Thyroid gland (tissue), 4 donors: Measurements from ENCODE around the gene TPT1. TPM values are rescaled to one million over a fixed set of nuclear protein-coding genes. Genes with fewer than 3 reads are reported as not detected.
"Not testable (repeated sequence)": the region's sequence is repeated elsewhere in the genome, so short reads cannot be mapped to it uniquely, and the experiment has no call there.

Experiments used
- DNase-seq, 2 donors: peaks; one replicate each; pipeline ENCODE4 v3.0.0-alpha.2; 2019
- H3K27ac ChIP-seq, 3 donors: fragments of 200-600 bp; sonication (generic); 1 replicate in 2 of 3; 2 replicates in 1 of 3; pipeline ENCODE4 v1.5.1; 2016 to 2019; ENCODE audit warnings: mild to moderate bottlenecking in 1 of 3, moderate library complexity in 1 of 3
- H3K27me3 ChIP-seq: fragments of 200-600 bp; sonication (generic); one replicate; pipeline ENCODE4 v1.5.1; 2019
- H3K36me3 ChIP-seq, 2 donors: fragments of 200-600 bp; sonication (generic); one replicate each; pipeline ENCODE4 v1.5.1; 2016 to 2019
- H3K4me1 ChIP-seq, 2 donors: fragments of 200-600 bp; sonication (generic); one replicate each; pipeline ENCODE4 v1.5.1; 2017 to 2019
- H3K4me3 ChIP-seq, 3 donors: fragments of 200-600 bp; sonication (generic); replicated peaks in 1 of 3; 1 replicate in 2 of 3; 2 replicates in 1 of 3; pipeline ENCODE4 v1.5.1; 2016; ENCODE audit warnings: mild to moderate bottlenecking in 1 of 3
- H3K9me3 ChIP-seq: fragments of 200-600 bp; sonication (generic); one replicate; pipeline ENCODE4 v1.5.1; 2017
- CTCF ChIP-seq, 6 experiments: fragments of 200-600 bp in 3 of 6; fragments of 450-650 bp in 3 of 6; sonication (generic) in 3 of 6; IDR thresholded peaks; one replicate each; pipeline ENCODE4 v1.5.1; 2016 to 2019; ENCODE audit warnings: antibody characterized with exemption in 6 of 6, mild to moderate bottlenecking in 2 of 6, inconsistent platforms in 1 of 6, moderate library complexity in 1 of 6
- POLR2A ChIP-seq, 2 donors: fragments of 450-650 bp; IDR thresholded peaks; one replicate each; pipeline ENCODE4 v1.6.1; 2017; ENCODE audit warnings: antibody characterized with exemption in 2 of 2, mild to moderate bottlenecking in 2 of 2, moderate library complexity in 1 of 2
- WGBS, 2 donors: methylation state at CpG; one replicate each; pipeline ENCODE4 v1.1.5; 2017; 5-methylcytosine and 5-hydroxymethylcytosine counted together
- intact Hi-C: fragments of 100-400 bp; cut with DNase I; formaldehyde crosslinking; loops from one replicate; pipeline ENCODE4 v1.15.1; 2023
- total RNA-seq, 4 donors: library from RNA; depleted of rRNA; stranded (reverse); fragments of >200 nt; gene quantifications; one replicate each; pipeline ENCODE4 v1.2.3, GENCODE V29; 2016

Gene TPT1
- total RNA-seq, 4 donors from 2014 or later = 2,350 to 4,169 (median 2,632) TPM

- Histone ChIP-seq H3K27me3 (no peaks in the 10 kb centered on the region), H3K36me3 (peaks cover 12 to 14% of the 10 kb centered on the region in 2 donors), H3K4me3 (no peak overlapping the region), H3K9me3 (no peaks in the 10 kb centered on the region), H3K4me1 (no peaks in the 10 kb centered on the region), H3K27ac (no peak overlapping the region)
- intact Hi-C loops = no loop called here
- no peak for DNase-seq
- TF ChIP-seq POLR2A (IDR thresholded peaks at IDR 0.05) (no peak), CTCF (IDR thresholded peaks at IDR 0.05) (no peak)
- WGBS, 2 donors = 96 to 98% methylated on average over 8 of the region's 8 CpGs
Observed at GRCh38 chr13:45350152-45350551, 9.2 kb upstream of the TPT1 start.

- H3K4me3 ChIP-seq = no peak overlapping the region
- no peak for DNase-seq
- H3K9me3 ChIP-seq = no peaks in the 10 kb centered on the region
- TF ChIP-seq CTCF (IDR thresholded peaks at IDR 0.05) = no peak
- TF ChIP-seq POLR2A (IDR thresholded peaks at IDR 0.05) = no peak
- intact Hi-C loops = loop anchor here (10.0 kb wide), 2 partner anchors 65 to 115 kb away; partner anchors contain the start of genes COG3 and SLC25A30
- H3K4me1 ChIP-seq = no peaks in the 10 kb centered on the region
- H3K27ac ChIP-seq = no peak overlapping the region
- H3K27me3 ChIP-seq = no peaks in the 10 kb centered on the region
- H3K36me3 ChIP-seq = peaks cover 7 to 12% of the 10 kb centered on the region in 2 donors
- WGBS, 2 donors = 61 to 74% methylated on average over 2 of the region's 2 CpGs
Observed at GRCh38 chr13:45349438-45349837, 8.5 kb upstream of the TPT1 start.

DNA sequence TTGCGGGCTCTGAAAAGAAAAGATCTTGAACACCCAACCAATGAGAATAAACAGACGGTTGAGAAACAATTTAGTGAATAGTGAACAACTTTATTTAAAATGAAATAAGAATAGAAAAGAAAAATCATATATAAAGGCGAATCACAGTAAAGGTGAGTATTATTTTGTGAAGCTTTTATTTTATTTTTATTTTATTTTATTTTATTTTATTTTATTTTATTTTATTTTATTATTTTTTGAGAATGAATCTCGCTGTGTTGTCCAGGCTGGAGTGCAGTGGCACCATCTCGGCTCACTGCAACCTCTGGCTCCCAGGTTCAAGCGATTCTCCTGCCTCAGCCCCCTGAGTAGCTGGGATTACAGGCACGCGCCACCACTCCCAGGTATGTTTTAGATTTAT lies 3.1 kb upstream of the TPT1 start:
- not testable (repeated sequence) for H3K9me3 ChIP-seq, DNase-seq, H3K27ac ChIP-seq, H3K27me3 ChIP-seq, H3K4me3 ChIP-seq
- WGBS, 2 donors = 93 to 97% methylated on average over 8 of the region's 8 CpGs
- peaks cover 13 to 18% of the 10 kb centered on the region in 2 donors for H3K36me3 ChIP-seq
- H3K4me1 ChIP-seq = peaks cover 10 to 19% of the 10 kb centered on the region in 2 donors
- intact Hi-C loops = loop anchor here (10.0 kb wide), 2 partner anchors 71 to 121 kb away; partner anchors contain the start of genes COG3 and SLC25A30

- H3K36me3 ChIP-seq = peaks cover 22 to 27% of the 10 kb centered on the region in 2 donors
- intact Hi-C loops = loop anchor here (10.0 kb wide), 2 partner anchors 72 to 122 kb away; partner anchors contain the start of genes COG3 and SLC25A30
- not testable (repeated sequence) for DNase-seq, H3K9me3 ChIP-seq, H3K4me3 ChIP-seq, H3K27ac ChIP-seq, H3K27me3 ChIP-seq
- peaks cover 19 to 26% of the 10 kb centered on the region in 2 donors for H3K4me1 ChIP-seq
- WGBS, 2 donors = 94 to 98% methylated on average over 9 of the region's 9 CpGs
Observed at GRCh38 chr13:45343102-45343501, 2.1 kb upstream of the TPT1 start.

GRCh38 chr13:45342668-45343067 lies 1.7 kb upstream of the TPT1 start:
- not testable (repeated sequence) for H3K4me3 ChIP-seq, H3K27me3 ChIP-seq, H3K9me3 ChIP-seq, DNase-seq
- Histone ChIP-seq H3K36me3 (peaks cover 27 to 31% of the 10 kb centered on the region in 2 donors), H3K4me1 (peaks cover 19 to 30% of the 10 kb centered on the region in 2 donors), H3K27ac (peak overlapping the region; percentile 93 to 99 (median 94))
- WGBS, 2 donors = 95% methylated on average over 14 of the region's 14 CpGs
- intact Hi-C loops = loop anchor here (10.0 kb wide), 2 partner anchors 72 to 122 kb away; partner anchors contain the start of genes COG3 and SLC25A30

GRCh38 chr13:45341799-45342500 lies 967 bp upstream of the TPT1 start:
- no peaks in the 10 kb centered on the region for H3K9me3 ChIP-seq
- peak; percentile 32 to 35 for DNase-seq
- intact Hi-C loops = loop anchor here (10.0 kb wide), 2 partner anchors 73 to 123 kb away; partner anchors contain the start of genes COG3 and SLC25A30
- 21 to 35% methylated on average over 14 to 17 of the region's 17 CpGs for WGBS, 2 donors
- no peak for TF ChIP-seq CTCF (IDR thresholded peaks at IDR 0.05)
- TF ChIP-seq POLR2A (IDR thresholded peaks at IDR 0.05) = no peak
- H3K36me3 ChIP-seq = peaks cover 34 to 35% of the 10 kb centered on the region in 2 donors
- peak overlapping the region; percentile 1 to 74 (median 58) for H3K4me3 ChIP-seq
- H3K27me3 ChIP-seq = no peaks in the 10 kb centered on the region
- H3K27ac ChIP-seq = peak overlapping the region; percentile 93 to 99 (median 94)
- H3K4me1 ChIP-seq = peaks cover 19 to 36% of the 10 kb centered on the region in 2 donors
